Measurements from ENCODE around the gene ARRDC5.
"Not testable (repeated sequence)": the region's sequence is repeated elsewhere in the genome, so short reads cannot be mapped to it uniquely, and the experiment has no call there.

Gene ARRDC5

DNA sequence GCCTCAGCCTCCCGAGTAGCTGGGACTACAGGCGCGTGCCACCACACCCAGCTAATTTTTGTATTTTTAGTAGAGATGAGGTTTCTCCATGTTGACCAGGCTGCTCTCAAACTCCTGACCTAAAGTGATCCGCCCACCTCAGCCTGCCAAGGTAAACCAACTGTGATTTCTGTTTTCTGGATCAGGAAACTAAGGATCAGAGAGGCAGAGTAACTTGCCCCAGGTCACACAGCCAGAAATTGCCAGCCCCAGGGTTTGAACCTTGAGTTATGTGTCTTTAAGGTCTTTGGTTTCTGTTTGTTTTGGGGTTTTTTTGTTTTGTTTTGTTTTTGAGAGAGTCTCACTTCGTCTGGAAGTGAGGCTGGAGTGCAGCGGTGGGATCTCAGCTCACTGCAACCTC is 31.0 kb downstream of the ARRDC5 start:
- no peak for DNase-seq (ENCODE audit: low read depth in 1 of 2, low spot score in 1 of 2)

GRCh38 chr19:4870025-4870700 is 32.5 kb downstream of the ARRDC5 start:
- DNase-seq (ENCODE audit: low read depth in 1 of 2, low spot score in 1 of 2), result no peak

- no peak for DNase-seq (ENCODE audit: low read depth in 1 of 2, low spot score in 1 of 2)
Measured at GRCh38 chr19:4868286-4868834, 34.3 kb downstream of the ARRDC5 start.

DNA sequence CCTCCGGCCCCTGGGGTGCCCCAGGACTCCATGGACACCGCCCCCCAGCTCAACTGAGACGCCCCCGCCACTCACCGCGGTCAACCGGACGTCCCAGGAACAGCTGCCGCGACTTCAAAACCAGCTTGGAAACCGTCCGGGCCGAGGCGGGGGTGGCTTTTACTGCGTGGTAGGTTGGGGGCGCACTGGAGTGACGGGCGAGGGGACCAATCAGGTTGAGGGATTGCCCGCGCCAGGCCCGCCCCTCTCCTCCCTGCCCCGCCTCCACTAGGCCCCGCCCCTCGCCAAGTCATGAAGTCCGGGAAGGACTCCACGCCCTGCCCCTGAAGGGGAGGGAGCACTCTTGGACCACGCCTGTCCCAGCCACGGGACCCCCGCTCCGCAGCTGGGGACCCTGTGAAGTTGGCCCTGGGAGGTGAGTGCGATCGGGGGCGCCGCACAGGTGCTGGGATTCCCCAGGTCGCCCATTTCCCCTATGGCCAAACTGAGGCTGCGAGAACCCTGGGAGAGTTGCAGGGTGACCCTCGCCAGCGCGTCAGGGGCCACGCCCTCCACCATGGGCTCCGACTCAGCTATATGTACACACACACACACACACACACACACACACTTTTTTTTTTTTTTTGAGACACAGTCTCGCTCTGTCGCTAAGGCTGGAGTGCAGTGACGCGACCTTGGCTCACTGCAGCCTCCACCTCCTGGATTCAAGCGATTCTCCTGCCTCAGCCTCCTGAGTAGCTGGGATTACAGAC is 35.0 kb downstream of the ARRDC5 start, which contains the start of gene PLIN3:
Gene PLIN3 (minus strand): TSS at position 134 of the 752 bp plus-strand sequence. CDS start 6,273 bp downstream, outside the sequence.
- peak; percentile 78 to 90 for DNase-seq (ENCODE audit: low read depth in 1 of 2, low spot score in 1 of 2)

DNA sequence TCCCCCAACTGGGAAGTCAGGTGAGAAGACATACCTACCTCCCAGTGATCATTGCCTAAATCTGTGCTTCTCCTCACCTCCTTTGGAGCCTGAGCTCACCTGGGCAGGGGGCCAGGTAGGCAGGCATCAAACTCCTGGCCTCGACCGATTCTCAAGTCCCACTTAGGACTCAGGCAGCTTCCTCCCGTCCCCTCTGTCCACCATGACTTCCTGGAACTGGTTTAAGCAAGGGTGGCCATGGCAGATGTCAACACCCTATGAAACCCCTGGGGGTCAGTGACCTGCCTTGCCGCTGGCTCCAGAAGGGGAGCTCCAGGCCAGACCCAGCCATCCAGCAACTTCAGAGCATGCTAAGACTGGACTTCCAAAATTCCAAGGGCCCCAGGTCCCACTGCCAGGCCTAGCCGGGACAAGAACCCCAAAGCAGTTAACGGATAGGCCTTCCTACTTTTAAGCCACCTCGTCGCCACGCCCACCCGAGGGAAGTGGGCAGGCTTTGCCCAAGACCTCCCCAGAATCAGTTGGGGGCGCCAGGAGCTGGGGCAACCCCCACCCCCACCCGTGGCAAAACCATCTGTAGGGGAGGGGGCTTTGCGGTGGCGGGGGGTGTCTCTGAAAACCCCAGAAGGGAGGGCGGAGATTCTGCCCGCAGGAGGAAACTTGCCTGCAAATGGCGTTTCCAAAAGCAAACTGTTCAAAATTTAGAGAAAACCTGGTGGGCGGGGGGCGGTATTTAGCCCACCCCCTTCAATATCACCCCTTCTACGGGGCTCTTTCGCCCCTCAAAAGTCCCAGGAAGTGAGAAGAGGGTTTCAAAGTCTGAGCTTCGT is 35.9 kb downstream of the ARRDC5 start:
- DNase-seq (ENCODE audit: low read depth in 1 of 2, low spot score in 1 of 2), result peak in 1 of 2 donors; percentile 32

DNA sequence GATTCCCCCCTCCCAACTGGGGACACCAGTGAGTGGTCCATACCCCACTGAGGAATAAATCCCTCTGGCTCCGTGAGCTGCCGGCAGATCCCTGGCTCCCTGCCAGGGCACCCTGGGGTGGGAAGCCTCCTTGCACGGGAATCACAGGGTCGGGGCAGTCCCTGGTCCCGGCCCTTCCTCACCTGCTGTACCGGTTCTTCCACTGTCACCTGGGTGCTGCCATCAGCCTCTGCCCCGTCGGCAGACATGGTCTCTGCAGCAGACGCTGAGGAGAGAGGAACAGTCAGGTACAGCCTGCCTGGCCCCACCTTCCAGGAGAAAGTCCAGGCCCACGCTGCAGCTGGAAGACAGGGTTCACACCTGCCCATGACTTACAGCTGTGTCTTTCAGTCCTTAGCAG is 41.5 kb downstream of the ARRDC5 start:
- DNase-seq (ENCODE audit: low read depth in 1 of 2, low spot score in 1 of 2), result no peak

- DNase-seq (ENCODE audit: low read depth in 1 of 2, low spot score in 1 of 2), result no peak
Measured at GRCh38 chr19:4859697-4860096, 43.0 kb downstream of the ARRDC5 start.

- DNase-seq (ENCODE audit: low read depth in 1 of 2, low spot score in 1 of 2), result not testable (repeated sequence)
Measured at GRCh38 chr19:4856468-4856867, 46.2 kb downstream of the ARRDC5 start.

- DNase-seq (ENCODE audit: low read depth in 1 of 2, low spot score in 1 of 2), result not testable (repeated sequence)
Measured at GRCh38 chr19:4853506-4853905, 49.2 kb downstream of the ARRDC5 start.

GRCh38 chr19:4852484-4852883 is 50.2 kb downstream of the ARRDC5 start:
- DNase-seq (ENCODE audit: low read depth in 1 of 2, low spot score in 1 of 2), result no peak

DNA sequence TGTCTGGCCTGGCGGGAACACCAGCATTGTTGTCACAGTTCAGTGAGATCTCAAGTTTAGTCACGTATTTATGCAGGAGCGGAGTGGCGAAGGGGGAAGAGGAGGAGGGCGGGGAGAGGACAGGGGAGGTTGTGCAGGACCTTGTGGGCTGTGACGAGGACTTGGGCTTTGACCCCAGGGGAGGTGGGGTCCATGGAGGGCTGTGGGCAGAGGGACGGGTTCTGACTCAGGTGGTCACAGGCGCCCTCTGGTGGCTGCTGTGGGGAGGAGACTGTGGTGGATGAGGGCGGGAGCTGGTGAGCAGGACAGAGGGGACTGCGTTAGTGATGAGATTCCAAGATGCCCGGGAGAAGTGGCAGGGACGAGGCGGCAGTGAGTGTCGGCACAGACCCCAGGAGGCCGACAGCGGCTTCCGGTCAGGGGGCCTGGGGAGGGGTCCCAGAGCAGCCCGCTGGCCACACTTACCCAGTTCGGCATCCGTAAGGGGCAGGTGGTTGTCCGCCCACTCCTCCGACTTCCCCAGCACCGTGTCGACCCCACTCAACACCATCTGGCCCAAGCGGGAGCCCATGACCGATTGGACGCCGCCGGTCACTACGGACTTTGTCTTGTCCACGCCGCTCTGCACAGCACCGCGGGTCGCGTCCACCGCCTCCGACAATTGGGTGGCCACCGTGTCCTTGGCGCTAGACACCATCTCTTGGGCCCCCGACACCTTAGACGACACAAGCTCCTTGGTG is 51.0 kb downstream of the ARRDC5 start:
- peak; percentile 63 to 66 for DNase-seq (ENCODE audit: low read depth in 1 of 2, low spot score in 1 of 2)

- no peak for DNase-seq (ENCODE audit: low read depth in 1 of 2, low spot score in 1 of 2)
Measured at GRCh38 chr19:4849019-4849418, 53.7 kb downstream of the ARRDC5 start.

DNA sequence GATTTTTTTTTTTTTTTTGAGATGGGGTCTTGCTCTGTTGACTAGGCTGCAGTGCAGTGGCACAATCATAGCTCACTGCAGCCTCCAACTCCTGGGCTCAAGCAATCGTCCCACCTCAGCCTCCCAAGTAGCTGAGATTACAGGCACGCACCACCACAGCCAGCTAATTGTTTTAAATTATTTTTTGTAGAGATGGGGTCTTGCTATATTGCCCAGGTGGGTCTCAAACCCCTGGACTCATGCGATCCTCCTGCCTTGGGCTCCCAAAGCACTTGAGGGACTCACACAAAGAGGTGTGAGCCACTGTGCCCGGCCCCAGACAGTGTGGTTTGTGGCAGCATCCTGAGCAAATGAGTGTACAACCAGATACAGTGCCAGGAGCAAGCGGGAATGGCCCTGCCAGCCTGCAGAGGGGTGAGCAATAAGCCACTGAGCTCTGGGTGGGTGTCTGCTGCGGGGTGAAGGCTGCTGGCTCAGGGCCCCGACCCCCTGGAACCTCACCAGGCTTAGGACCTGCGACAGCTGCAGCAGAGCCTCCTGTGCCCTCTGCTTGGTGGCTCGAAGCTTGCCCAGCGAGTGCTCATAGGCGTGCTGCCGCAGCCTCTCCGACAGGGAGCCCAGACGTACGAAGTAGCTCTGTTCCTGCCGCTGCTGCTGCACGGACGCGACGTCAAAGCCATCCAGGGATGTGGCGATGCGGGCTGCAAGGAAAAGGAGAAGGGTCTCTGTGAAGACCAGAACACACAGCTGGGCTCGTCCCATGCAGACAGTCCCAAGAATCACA is 55.3 kb downstream of the ARRDC5 start:
- DNase-seq (ENCODE audit: low read depth in 1 of 2, low spot score in 1 of 2), result no peak

DNA sequence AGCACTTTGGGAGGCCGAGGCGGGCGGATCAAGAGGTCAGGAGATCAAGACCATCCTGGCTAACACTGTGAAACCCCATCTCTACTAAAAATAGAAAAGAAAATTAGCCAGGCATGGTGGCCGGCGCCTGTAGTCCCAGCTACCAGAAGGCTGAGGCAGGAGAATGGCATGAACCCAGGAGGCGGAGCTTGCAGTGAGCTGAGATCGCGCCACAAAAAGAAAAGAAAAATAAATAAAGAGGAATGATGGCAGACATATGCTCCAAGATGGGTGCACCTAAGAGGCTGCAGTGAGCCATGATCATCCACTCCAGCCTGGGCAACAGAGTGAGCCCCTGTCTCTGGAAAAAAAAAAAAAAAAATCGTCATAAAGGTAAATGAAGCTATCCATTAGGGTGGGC is 56.7 kb downstream of the ARRDC5 start:
- DNase-seq (ENCODE audit: low read depth in 1 of 2, low spot score in 1 of 2), result not testable (repeated sequence)

- DNase-seq (ENCODE audit: low read depth in 1 of 2, low spot score in 1 of 2), result no peak
Measured at GRCh38 chr19:4844348-4845179, 58.1 kb downstream of the ARRDC5 start.

GRCh38 chr19:4843647-4843965 is 59.1 kb downstream of the ARRDC5 start:
- DNase-seq (ENCODE audit: low read depth in 1 of 2, low spot score in 1 of 2), result no peak
